ENCODE data around the gene SPN. TPM values are rescaled to one million over a fixed set of nuclear protein-coding genes. Genes with fewer than 3 reads are reported as not detected.
A peak's percentile ranks its signal among the peaks of the same experiment; 100 is the strongest.
"Not testable (repeated sequence)": the region's sequence is repeated elsewhere in the genome, so short reads cannot be mapped to it uniquely, and the experiment has no call there.

Gene SPN
- polyA plus RNA-seq, 3 donors, result 1.9 to 2.8 (median 2.5) TPM

DNA sequence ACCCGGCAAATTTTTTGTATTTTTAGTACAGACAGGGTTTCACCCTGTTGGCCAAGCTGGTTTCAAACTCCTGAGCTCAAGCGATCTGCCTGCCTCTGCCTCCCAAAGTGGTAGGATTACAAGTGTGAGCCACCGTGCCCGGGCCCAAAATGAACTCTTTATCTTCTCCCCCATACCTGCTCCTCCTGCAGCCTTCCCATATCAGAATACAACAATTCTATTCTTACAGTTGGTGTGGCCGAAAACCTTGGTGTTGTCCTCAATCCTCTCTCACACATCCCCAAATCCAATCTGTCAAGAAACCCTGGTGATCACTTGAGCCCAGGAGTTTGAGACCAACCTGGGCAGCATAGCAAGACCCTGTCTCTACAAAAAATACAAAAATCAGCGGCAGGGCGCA is 19.5 kb upstream of the SPN start:
- no peak for DNase-seq (ENCODE audit: extremely low read depth in 1 of 11, low read depth in 9 of 11, low spot score in 4 of 11)

DNA sequence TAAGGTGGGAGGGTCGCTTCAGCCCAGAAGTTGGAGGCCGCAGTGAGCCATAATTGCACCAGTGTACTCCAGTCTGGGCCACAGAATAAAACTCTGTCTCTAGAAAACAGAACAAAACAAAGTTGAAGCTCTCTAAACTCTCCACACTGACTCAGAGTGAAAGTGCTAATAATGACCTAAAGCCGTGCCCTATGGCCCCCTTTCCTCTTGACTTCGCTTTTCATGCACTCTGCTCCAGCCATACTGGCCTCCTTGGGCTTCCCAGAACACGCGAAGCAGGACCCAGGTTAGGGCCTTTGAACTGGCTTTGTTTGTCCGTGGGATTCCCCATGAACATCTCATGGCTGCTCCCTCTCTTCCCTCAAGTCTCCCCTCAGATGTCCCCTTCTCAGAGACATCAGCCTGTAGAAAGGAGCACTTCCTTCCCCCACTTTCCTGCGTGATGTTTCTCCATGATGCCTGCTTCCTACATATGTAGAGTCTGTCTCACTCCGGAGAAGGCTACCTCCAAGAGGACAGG is 18.6 kb upstream of the SPN start:
- no peak for DNase-seq (ENCODE audit: extremely low read depth in 1 of 11, low read depth in 9 of 11, low spot score in 4 of 11)

DNA sequence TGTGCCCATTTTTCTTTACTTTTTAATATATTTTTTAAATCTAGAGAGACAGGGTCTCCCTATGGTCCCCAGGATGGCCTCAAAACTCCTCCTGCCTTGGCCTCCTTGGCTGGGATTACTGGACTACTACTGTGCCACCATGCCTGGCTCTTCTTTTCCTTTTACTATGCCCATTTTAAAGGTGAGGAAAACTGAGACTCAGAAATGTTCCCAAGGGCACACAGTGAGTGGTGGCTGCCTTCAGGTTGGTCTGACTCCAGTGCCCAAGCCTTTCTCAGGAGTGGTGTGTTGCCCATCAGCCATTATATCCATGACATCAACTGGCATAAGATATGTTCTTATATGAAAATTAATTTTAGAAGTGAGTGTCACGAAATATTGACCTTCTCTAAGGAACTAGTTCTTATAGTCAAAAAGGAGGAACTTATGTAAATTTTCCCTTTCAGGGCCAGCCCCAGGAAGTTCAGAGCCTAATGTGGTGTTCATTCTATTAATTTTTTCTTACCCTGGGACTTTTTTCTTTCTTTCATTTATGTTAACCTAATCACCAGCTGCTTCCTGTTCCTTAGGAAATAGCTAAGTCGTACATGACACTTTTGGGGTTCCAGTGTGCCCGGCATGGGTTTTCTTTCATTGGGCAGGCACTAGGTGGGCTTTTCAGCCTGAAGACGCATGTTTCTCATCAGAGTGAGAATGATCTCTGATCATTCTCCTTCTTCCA is 17.9 kb upstream of the SPN start:
- DNase-seq (ENCODE audit: extremely low read depth in 1 of 11, low read depth in 9 of 11, low spot score in 4 of 11), result no peak

DNA sequence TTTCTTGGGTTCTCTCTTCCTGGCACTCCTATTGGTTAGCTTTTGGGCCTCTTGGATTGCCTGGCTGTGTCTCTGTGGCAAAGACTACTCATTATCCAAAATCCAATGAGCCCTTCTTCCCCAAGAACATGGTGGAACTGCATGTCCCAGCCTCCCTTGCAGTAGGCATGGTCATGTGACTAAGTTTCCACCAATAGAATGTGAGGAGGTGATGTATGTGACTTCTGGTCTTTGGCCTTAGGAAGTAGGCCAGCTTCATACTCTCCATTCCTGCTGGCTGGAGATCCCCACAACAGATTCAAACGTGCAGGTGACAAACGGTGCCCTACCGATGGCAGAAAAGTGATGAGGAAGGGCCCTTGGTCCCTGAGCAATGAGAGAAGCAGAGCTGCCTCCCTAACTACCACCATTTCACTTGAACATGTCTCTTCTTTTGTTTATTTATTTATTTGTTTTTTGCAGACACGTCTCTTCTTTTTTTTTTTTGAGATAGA is 17.3 kb upstream of the SPN start:
- no peak for DNase-seq (ENCODE audit: extremely low read depth in 1 of 11, low read depth in 9 of 11, low spot score in 4 of 11)

DNA sequence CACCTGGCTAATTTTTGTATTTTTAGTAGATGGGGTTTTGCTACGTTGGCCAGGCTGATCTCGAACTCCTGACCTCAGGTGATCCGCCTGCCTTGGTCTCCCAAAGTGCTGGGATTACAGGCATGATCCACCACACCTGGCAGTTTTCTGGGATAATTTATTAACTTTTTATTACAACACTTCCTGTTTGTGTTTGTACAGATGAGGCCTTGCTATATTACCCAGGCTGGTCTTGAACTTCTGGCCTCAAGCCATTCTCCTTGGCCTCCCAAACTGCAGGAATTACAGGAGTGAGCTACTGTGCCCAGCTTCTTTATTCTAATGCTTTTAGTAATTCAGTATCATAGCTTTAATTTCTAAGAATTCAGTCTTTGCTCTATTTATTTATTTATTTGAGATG is 16.1 kb upstream of the SPN start:
- DNase-seq (ENCODE audit: extremely low read depth in 1 of 11, low read depth in 9 of 11, low spot score in 4 of 11), result no peak

DNA sequence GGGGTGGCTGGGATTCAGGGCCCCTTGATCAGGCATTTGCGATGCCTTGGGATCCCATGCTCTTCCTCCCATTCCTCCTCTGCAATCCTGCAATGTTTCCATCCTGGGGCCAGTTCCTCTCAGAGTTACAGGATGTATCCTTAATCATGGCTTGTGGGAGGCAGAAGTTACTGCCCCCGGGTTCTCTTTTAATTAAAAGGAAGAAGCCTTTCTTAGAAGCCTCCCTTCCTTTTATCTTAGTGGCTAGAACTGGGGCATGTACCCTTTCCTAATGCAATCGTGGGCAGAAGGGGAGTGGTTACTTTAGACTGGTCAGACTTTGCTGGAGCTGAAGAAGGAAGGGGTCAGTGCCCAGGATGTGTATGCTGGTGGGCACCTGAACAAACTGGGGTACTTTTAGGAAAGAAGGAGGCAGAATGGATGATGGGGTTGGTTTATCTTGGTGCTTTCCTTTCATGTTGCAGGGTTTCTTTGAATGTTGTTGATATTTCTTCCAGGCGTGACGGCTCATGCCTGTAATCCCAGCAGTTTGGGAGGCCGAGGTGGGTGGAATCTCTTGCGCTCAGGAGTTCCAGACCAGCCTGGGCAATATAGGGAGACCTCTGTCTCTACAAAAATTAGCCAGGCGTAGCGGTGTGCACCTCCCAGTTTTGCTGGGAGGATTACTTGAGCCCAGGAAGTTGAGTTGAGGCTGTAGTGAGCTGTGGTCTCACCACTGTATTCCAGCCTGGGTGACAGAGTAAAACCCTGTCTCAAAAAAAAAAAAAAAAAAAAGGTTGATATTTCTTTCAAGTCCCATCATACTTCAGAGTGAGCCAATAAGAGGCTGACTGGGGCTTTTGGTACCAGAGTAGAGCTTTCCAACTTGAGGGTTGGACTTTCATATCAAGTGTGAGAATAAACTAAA is 13.2 kb upstream of the SPN start:
- peak in 1 of 11 donors; percentile 38 for DNase-seq (ENCODE audit: extremely low read depth in 1 of 11, low read depth in 9 of 11, low spot score in 4 of 11)

DNA sequence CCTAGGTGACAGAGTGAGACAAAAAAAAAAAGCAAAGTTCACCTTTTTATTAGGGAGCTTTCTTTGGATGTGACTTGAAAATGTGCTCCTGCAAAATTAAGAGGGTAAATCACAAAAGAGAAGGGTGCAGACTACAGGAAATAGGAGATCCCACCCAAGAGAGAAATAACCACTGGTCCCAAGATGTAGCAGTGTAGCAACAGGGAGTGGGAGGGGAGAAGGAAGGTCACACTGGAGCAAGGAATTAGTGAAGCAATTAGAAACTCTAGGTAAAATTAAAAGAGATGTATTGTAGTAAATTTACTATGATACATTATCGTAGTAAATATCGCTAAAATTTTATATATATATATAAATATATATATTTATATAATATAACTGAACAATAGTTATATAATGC is 12.3 kb upstream of the SPN start:
- DNase-seq (ENCODE audit: extremely low read depth in 1 of 11, low read depth in 9 of 11, low spot score in 4 of 11), result no peak

DNA sequence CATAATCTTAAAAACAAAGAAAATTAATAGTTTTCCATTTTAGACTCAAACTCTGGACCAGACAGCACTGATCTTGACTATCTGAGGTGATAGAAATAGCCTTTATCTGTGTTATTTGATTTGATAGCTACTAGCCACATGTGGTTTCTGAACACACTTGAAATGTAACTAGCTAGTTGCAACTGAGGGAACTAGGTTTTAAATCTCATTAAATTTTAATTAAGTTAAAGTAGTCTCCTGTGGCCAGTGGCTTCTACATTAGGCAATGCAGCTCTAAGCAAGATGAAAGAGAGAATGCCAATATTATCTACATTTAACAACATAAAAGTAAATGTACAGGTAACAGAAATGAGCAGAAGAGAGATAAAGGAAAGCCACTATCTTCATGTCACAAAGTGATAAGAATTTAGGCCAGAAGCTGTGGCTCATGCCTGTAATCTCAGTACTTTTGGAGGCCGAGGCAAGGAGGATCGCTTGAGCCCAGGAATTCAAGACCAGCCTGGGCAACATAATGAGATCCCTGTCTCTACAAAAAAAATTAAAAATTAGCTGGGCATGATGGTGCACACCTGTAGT is 11.2 kb upstream of the SPN start:
- DNase-seq (ENCODE audit: extremely low read depth in 1 of 11, low read depth in 9 of 11, low spot score in 4 of 11), result no peak

DNA sequence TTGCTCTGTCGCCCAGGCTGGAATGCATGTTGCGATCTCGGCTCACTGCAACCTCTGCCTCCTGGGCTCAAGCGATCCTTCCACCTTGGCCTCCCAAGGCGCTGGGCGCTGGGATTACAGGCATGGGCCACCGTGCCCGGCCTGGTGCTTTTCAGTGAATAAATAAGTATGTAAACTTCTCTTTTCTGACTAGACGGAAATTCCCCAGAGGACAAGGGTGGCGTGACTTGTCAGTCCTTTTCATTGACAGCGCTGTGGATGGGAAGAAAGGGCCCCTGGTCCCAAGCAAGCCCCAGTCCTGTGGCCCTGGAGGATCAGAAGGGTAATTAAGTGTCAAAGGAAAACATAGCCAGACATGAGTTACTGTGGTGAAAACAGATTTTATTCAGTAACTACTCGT is 9.6 kb upstream of the SPN start:
- no peak for DNase-seq (ENCODE audit: extremely low read depth in 1 of 11, low read depth in 9 of 11, low spot score in 4 of 11)

DNA sequence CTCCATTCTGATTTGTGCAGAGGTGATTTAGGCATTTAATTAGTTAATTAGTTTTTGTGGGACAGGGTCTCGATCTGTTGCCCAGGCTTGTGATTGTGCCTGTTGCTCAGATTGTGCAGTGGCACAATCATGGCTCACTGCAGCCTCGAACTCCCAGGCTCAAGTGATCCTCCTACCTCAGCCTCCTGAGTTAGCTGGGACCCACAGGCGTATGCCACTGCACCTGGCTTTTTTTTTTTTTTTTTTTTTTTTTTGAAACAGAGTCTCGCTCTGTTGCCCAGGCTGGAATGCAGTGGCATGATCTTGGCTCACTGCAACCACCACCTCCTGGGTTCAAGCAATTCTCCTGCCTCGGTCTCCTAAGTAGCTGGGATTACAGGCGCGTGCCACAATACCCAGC is 9.2 kb upstream of the SPN start:
- DNase-seq (ENCODE audit: extremely low read depth in 1 of 11, low read depth in 9 of 11, low spot score in 4 of 11), result not testable (repeated sequence)

DNA sequence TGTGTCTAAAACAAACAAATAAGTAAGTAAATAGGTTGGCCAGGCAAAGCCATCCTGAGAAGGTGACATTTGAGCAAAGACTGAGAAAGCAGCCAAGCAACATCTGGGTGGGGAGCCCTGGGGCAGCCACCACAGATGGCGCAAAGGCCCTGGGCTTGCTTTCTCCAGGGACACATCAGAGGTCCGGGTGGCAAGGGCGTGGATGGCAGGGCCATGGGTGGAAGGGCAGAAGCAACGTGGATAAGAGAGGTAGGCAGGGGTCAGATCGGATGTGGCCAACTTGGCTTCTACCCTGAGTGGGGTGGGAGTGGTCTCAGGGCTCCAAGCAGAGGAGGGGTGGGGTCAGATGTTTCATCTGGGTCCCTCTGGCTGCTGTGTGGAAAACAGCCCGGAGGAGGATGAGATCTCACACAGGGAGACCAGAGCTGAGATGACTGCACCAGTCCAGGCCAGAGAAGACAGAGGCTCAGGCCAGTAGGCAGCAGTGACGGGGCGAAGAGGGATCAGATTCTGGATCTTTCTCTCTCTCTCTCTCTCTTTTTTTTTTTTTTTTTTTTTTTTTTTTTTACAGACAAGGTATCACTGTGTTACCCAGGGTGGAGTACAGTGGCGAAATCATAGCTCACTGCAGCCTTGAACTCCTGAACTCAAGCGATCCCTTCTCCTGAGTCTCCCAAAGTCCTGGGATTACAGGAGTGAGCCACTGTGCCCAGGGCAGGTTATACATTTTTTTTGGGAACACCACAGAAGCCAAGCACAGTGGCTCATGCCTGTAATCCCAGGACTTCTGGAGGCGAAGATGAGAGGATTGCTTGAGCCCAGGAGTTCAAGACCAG is 6.1 kb upstream of the SPN start:
- DNase-seq (ENCODE audit: extremely low read depth in 1 of 11, low read depth in 9 of 11, low spot score in 4 of 11), result no peak

DNA sequence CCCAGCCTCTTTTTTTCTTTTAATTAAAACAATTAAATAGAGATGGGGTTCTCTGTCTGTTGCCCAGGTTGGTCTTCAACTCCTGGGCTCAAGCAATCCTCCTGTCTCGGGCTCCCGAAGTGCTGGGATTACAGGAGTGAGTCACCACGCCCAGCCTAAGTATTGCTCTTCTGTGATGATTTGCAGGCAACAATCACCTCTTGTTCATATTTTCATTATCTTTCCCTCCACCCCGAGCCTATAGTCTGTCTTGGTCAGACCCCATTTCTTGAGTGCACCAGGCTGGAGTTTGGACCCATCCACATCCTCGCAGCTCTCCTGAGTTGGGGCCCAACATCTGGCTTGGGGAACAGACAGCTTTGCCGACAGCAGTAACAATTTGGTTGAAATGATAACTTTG is 4.3 kb upstream of the SPN start:
- DNase-seq (ENCODE audit: extremely low read depth in 1 of 11, low read depth in 9 of 11, low spot score in 4 of 11), result no peak

DNA sequence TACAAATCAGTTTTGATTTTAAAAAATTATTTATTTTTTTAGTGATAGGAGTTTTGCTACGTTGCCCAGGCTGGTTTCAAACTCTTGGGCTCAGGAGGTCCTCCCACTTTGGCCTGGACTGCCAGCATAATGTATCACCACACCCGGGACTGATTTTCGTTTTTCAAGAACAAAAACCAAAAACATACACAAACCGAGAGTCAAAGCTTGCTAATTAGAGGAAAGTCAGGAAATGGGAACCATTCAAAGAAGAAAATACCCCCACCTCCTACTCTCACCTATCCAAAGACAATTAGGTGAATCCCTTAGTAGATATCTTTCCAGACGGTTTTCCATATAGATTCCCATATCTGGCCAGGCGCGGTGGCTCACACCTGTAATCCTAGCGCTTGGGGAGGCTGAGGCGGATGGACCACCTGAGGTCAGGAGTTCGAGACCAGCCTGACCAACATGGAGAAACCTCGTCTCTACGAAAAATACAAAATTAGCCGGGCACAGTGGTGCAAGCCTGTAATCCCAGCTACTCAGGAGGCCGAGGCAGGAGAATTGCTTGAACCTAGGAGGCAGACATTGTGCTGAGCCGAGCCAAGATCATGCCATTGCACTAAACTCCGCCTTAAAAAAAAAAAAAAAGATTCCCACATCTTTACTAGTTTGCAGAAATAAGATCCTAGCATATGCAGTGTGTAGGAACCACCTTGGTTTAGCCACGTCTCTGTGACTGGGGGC is 883 bp upstream of the SPN start:
- DNase-seq (ENCODE audit: extremely low read depth in 1 of 11, low read depth in 9 of 11, low spot score in 4 of 11), result no peak

DNA sequence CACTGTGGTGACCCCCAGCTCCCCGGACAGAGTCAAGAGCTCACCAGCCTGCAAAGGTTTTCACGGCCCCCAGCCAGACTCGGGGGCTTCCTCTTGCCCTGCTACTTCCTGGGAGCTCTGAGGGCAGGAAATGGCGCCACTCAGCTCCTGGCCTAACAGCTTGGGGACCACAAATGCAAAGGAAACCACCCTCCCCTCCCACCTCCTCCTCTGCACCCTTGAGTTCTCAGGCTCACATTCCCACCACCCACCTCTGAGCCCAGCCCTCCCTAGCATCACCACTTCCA is 375 bp upstream of the SPN start:
- no peak for DNase-seq (ENCODE audit: extremely low read depth in 1 of 11, low read depth in 9 of 11, low spot score in 4 of 11)

DNA sequence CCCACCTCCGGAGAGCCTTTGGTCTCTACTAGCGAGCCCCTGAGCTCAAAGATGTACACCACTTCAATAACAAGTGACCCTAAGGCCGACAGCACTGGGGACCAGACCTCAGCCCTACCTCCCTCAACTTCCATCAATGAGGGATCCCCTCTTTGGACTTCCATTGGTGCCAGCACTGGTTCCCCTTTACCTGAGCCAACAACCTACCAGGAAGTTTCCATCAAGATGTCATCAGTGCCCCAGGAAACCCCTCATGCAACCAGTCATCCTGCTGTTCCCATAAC is 702 bp downstream of the SPN start:
- no peak for DNase-seq (ENCODE audit: extremely low read depth in 1 of 11, low read depth in 9 of 11, low spot score in 4 of 11)

DNA sequence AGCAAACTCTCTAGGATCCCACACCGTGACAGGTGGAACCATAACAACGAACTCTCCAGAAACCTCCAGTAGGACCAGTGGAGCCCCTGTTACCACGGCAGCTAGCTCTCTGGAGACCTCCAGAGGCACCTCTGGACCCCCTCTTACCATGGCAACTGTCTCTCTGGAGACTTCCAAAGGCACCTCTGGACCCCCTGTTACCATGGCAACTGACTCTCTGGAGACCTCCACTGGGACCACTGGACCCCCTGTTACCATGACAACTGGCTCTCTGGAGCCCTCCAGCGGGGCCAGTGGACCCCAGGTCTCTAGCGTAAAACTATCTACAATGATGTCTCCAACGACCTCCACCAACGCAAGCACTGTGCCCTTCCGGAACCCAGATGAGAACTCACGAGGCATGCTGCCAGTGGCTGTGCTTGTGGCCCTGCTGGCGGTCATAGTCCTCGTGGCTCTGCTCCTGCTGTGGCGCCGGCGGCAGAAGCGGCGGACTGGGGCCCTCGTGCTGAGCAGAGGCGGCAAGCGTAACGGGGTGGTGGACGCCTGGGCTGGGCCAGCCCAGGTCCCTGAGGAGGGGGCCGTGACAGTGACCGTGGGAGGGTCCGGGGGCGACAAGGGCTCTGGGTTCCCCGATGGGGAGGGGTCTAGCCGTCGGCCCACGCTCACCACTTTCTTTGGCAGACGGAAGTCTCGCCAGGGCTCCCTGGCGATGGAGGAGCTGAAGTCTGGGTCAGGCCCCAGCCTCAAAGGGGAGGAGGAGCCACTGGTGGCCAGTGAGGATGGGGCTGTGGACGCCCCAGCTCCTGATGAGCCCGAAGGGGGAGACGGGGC is 1.3 kb downstream of the SPN start:
- DNase-seq (ENCODE audit: extremely low read depth in 1 of 11, low read depth in 9 of 11, low spot score in 4 of 11), result no peak

DNA sequence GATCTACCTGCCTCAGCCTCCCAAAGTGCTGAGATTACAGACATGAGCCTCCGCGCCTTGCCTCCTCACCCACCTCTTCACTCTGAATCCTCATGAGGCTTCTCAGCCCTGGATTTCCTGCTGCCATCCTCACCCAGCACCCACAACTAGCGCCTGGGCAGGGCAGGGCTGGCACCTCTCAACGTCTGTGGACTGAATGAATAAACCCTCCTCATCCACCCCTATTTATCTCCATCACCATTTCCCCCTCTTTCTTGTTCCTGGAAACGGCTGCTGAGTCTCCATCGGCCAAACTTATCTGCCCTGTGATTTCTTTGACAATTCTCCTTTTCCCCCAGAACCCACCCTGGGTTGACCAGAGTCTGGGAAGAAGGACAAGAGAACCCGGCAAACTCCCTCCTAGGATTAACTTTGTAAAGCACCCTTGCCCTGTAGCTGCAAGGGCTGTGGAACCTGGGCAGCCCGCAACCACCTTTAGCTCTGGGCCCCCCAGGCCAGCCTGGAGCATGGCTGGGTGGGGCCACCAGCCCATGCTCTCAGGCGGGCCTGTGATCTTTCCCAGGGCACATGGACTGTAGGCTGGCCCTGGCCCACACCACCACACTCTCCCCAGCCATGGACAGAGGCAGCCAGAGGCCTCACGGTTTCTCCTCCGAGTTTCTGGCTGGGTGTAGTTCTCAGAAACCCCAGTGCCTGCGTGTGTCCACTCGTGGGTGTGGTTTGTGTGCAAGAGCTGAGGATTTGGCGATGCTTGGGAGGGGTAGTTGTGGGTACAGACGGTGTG is 2.4 kb downstream of the SPN start:
- no peak for DNase-seq (ENCODE audit: extremely low read depth in 1 of 11, low read depth in 9 of 11, low spot score in 4 of 11)
